Fibroblast of lung (primary cell): ENCODE data around the gene MCOLN2. TPM values are rescaled to one million over a fixed set of nuclear protein-coding genes. Genes with fewer than 3 reads are reported as not detected.
A peak's percentile ranks its signal among the peaks of the same experiment; 100 is the strongest.

ENCODE experiments used
- DNase-seq, 2 donors: peaks; one replicate each; pipeline versions ENCODE4 v3.0.0 to v3.0.0-alpha.2; 2010; ENCODE audit warnings: low read depth in 2 of 2
- H2AFZ ChIP-seq: 2 replicates; pipeline ENCODE4 v1.5.1; 2012; ENCODE audit warnings: low read length, control low read depth, inconsistent platforms
- H3K27ac ChIP-seq: 2 replicates; pipeline ENCODE4 v1.5.1; 2011; ENCODE audit warnings: low read length, control low read depth; ENCODE audit not compliant: insufficient read depth
- H3K27me3 ChIP-seq: 2 replicates; pipeline ENCODE4 v1.5.1; 2011; ENCODE audit warnings: mild to moderate bottlenecking, low read length; ENCODE audit not compliant: control insufficient read depth, insufficient read depth
- H3K36me3 ChIP-seq: 2 replicates; pipeline ENCODE4 v1.5.1; 2011; ENCODE audit warnings: low read length; ENCODE audit not compliant: control insufficient read depth, insufficient read depth
- H3K4me1 ChIP-seq: 2 replicates; pipeline ENCODE4 v1.5.1; 2011; ENCODE audit warnings: low read length; ENCODE audit not compliant: control insufficient read depth, insufficient read depth; ENCODE audit errors: extremely low read depth
- H3K4me2 ChIP-seq: 2 replicates; pipeline ENCODE4 v1.5.1; 2011; ENCODE audit warnings: low read length, control low read depth; ENCODE audit not compliant: insufficient read depth; ENCODE audit errors: extremely low read depth
- H3K4me3 ChIP-seq, 4 experiments: fragments of 200-600 bp in 1 of 4; sonication (generic) in 1 of 4; replicated peaks in 1 of 4; 2 replicates each; pipeline ENCODE4 v1.5.1; 2011 to 2016; ENCODE audit warnings: low read length in 4 of 4, low read depth in 3 of 4, mild to moderate bottlenecking in 3 of 4, control low read depth in 2 of 4, inconsistent platforms in 1 of 4, mixed read lengths in 1 of 4; ENCODE audit not compliant: insufficient read depth in 1 of 4; ENCODE audit errors: control extremely low read depth in 1 of 4
- H3K79me2 ChIP-seq: 2 replicates; pipeline ENCODE4 v1.5.1; 2012; ENCODE audit warnings: mild to moderate bottlenecking, low read length, inconsistent platforms; ENCODE audit not compliant: control insufficient read depth, insufficient read depth
- H3K9ac ChIP-seq: 2 replicates; pipeline ENCODE4 v1.5.1; 2011; ENCODE audit warnings: mild to moderate bottlenecking, low read length, control low read depth; ENCODE audit not compliant: insufficient read depth
- H3K9me3 ChIP-seq: 2 replicates; pipeline ENCODE4 v1.5.1; 2012; ENCODE audit warnings: low read depth, low read length; ENCODE audit not compliant: control insufficient read depth, insufficient read depth
- H4K20me1 ChIP-seq: 2 replicates; pipeline ENCODE4 v1.5.1; 2011; ENCODE audit warnings: low read length; ENCODE audit not compliant: control insufficient read depth, insufficient read depth; ENCODE audit errors: extremely low read depth
- CTCF ChIP-seq, 2 donors: IDR thresholded peaks in 1 of 2; conservative IDR thresholded peaks in 1 of 2; 1 replicate in 1 of 2; 2 replicates in 1 of 2; pipeline ENCODE4 v1.5.1; 2011 to 2012; ENCODE audit warnings: low read length in 2 of 2, control low read depth in 1 of 2, inconsistent platforms in 1 of 2, low read depth in 1 of 2, mild to moderate bottlenecking in 1 of 2
- EZH2 ChIP-seq: IDR thresholded peaks from 2 replicates; pipeline ENCODE4 v1.5.1; 2012; ENCODE audit warnings: low read length, control low read depth, mild to moderate bottlenecking; ENCODE audit errors: missing control alignments
- polyA minus RNA-seq: library from RNA; depleted of rRNA, polyadenylated mRNA; stranded (reverse); fragments of >200 nt; gene quantifications from 2 replicates; pipeline ENCODE4 v1.2.3, GENCODE V29; 2011; ENCODE audit warnings: low replicate concordance
- polyA plus RNA-seq, 2 donors: library from polyadenylated mRNA; depleted of rRNA in 1 of 2; stranded (reverse) in 1 of 2; unstranded in 1 of 2; fragments of >200 nt; gene quantifications; 2 replicates each; pipeline ENCODE4 v1.2.1, GENCODE V29; 2011 to 2012; ENCODE audit warnings: missing spikeins in 1 of 2
- total RNA-seq: library from RNA; depleted of rRNA; stranded (reverse); fragments of >200 nt; gene quantifications from 2 replicates; pipeline ENCODE4 v1.2.1, GENCODE V29; 2014

The MCOLN2 gene
- total RNA-seq (1.5 and 6.2 TPM in 2 replicates), polyA plus RNA-seq (0.44 and 0.71 TPM in 2 replicates), polyA minus RNA-seq (not detected in 2 replicates)
- 0.43 and 0.74 TPM in 2 replicates for polyA plus RNA-seq (2012)

GRCh38 chr1:84996846-84997666 is at the start of gene MCOLN2:
TSS of gene MCOLN2 (minus strand) at chr1:84997113. CDS start at chr1:84996872, 241 bp downstream.
- no peak within 1 kb of the TSS for H3K27ac ChIP-seq
- H3K27me3 ChIP-seq: peaks cover 36% of the 10 kb centered on the region
- no peaks in the 10 kb centered on the region for H3K36me3 ChIP-seq
- H2AFZ ChIP-seq: peak within 1 kb of the TSS; percentile 40
- DNase-seq: peak; percentile 7 to 12
- H4K20me1 ChIP-seq: no peaks in the 10 kb centered on the region
- peak within 1 kb of the TSS; percentile 95 for H3K4me2 ChIP-seq
- H3K9me3 ChIP-seq: no peaks in the 10 kb centered on the region
- H3K9ac ChIP-seq: peak within 1 kb of the TSS; percentile 13
- TF ChIP-seq CTCF (conservative IDR thresholded peaks at IDR 0.05 in 1 of 2, IDR thresholded peaks at IDR 0.05 in 1 of 2; ENCODE audit: low read depth in 1 of 2, low read length in 2 of 2) (no peak), EZH2 (no peak)
- H3K4me3 ChIP-seq: peak within 1 kb of the TSS; percentile 50 to 68 (median 58)
- H3K4me1 ChIP-seq: peaks cover 5% of the 10 kb centered on the region
- H3K79me2 ChIP-seq: no peaks in the 10 kb centered on the region

- no peaks in the 10 kb centered on the region for H3K4me1 ChIP-seq
- peaks cover 14% of the 10 kb centered on the region for H3K27me3 ChIP-seq
- H3K4me3 ChIP-seq: no peak overlapping the region
- TF ChIP-seq CTCF (conservative IDR thresholded peaks at IDR 0.05 in 1 of 2, IDR thresholded peaks at IDR 0.05 in 1 of 2; ENCODE audit: low read depth in 1 of 2, low read length in 2 of 2): no peak
- TF ChIP-seq EZH2: no peak
- H3K27ac ChIP-seq: no peak overlapping the region
- H2AFZ ChIP-seq: no peak overlapping the region
- no peaks in the 10 kb centered on the region for H3K79me2 ChIP-seq
- no peaks in the 10 kb centered on the region for H4K20me1 ChIP-seq
- DNase-seq: no peak
- no peaks in the 10 kb centered on the region for H3K9me3 ChIP-seq
- no peaks in the 10 kb centered on the region for H3K36me3 ChIP-seq
- no peak overlapping the region for H3K9ac ChIP-seq
- H3K4me2 ChIP-seq: no peak overlapping the region
Measured at GRCh38 chr1:85042413-85042812, 45.5 kb upstream of the MCOLN2 start.

GRCh38 chr1:85041793-85042192 is 44.9 kb upstream of the MCOLN2 start:
- Histone ChIP-seq H3K4me2 (no peak overlapping the region), H4K20me1 (no peaks in the 10 kb centered on the region), H3K36me3 (no peaks in the 10 kb centered on the region), H3K79me2 (no peaks in the 10 kb centered on the region), H3K4me3 (no peak overlapping the region), H3K9me3 (no peaks in the 10 kb centered on the region), H3K27me3 (peaks cover 8% of the 10 kb centered on the region), H3K4me1 (no peaks in the 10 kb centered on the region), H3K9ac (no peak overlapping the region), H2AFZ (no peak overlapping the region), H3K27ac (no peak overlapping the region)
- DNase-seq: no peak
- TF ChIP-seq EZH2: no peak
- TF ChIP-seq CTCF (conservative IDR thresholded peaks at IDR 0.05 in 1 of 2, IDR thresholded peaks at IDR 0.05 in 1 of 2; ENCODE audit: low read depth in 1 of 2, low read length in 2 of 2): no peak
